ENCODE results near the gene GLYATL2. TPM values are rescaled to one million over a fixed set of nuclear protein-coding genes. Genes with fewer than 3 reads are reported as not detected.

Gene GLYATL2
- polyA plus RNA-seq, 1 donor from 2014 or later, result not detected

DNA sequence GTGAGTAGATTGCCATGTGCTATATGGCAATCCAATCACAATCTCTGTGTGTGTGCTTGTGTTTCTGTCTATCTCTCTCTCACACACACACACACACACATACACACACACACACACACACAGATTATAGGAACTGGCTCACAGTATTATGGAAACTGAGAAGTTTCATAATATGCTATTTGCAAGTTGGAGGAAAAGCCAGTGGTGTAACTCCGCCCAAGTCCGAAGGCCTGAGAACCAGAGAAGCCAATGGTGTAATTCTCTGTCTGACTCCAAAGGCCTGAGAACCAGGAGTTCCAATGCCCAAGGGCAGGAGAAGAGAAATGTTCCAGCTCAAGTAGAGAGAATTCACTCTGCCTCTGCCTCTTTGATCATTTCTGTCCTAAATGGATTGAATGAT, 37.2 kb downstream of the GLYATL2 start:
- H3K36me3 ChIP-seq (ENCODE audit: insufficient read depth, low read length), result no peaks in the 10 kb centered on the region
- no peaks in the 10 kb centered on the region for H3K9me2 ChIP-seq (ENCODE audit: insufficient read depth, low read length)
- no peaks in the 10 kb centered on the region for H3K9me3 ChIP-seq (ENCODE audit: low read length)
- no peak overlapping the region for H3K4me3 ChIP-seq (ENCODE audit: low read length)
- H3K27ac ChIP-seq (ENCODE audit: low read length), result no peak overlapping the region
- no peaks in the 10 kb centered on the region for H3K27me3 ChIP-seq (ENCODE audit: insufficient read depth, low read depth, low read length)
- H4K20me1 ChIP-seq (ENCODE audit: insufficient read depth), result no peaks in the 10 kb centered on the region
- TF ChIP-seq RAD21 (conservative IDR thresholded peaks at IDR 0.05), result no peak
- TF ChIP-seq POLR2AphosphoS5 (IDR thresholded peaks at IDR 0.05), result no peak
- no peak for TF ChIP-seq CTCF (IDR thresholded peaks at IDR 0.05; ENCODE audit: poor library complexity, severe bottlenecking)
- TF ChIP-seq MXI1 (conservative IDR thresholded peaks at IDR 0.05; ENCODE audit: poor library complexity, severe bottlenecking), result no peak
- no peak for TF ChIP-seq SMC3 (conservative IDR thresholded peaks at IDR 0.05; ENCODE audit: poor library complexity)
- TF ChIP-seq REST (IDR thresholded peaks at IDR 0.05; ENCODE audit: borderline replicate concordance), result no peak
- TF ChIP-seq EZH2 (IDR thresholded peaks at IDR 0.05; ENCODE audit: borderline replicate concordance, insufficient read depth, low read length, poor library complexity, severe bottlenecking), result no peak
- TF ChIP-seq EP300 (conservative IDR thresholded peaks at IDR 0.05; ENCODE audit: poor library complexity, severe bottlenecking), result no peak
- TF ChIP-seq TAF1 (IDR thresholded peaks at IDR 0.05; ENCODE audit: low read depth), result no peak
- H2AFZ ChIP-seq (ENCODE audit: low read depth, low read length), result no peak overlapping the region
- no peaks in the 10 kb centered on the region for H3K79me2 ChIP-seq (replicated peaks; ENCODE audit: insufficient read depth, low read length)
- no peak overlapping the region for H3K4me2 ChIP-seq (ENCODE audit: low read length)
- no peaks in the 10 kb centered on the region for H3F3A ChIP-seq (ENCODE audit: insufficient read depth, low read length, poor library complexity, severe bottlenecking)
- H3K9ac ChIP-seq (ENCODE audit: low read length), result no peak overlapping the region

- Histone ChIP-seq H3K27ac (ENCODE audit: low read length) (no peak overlapping the region), H3K27me3 (ENCODE audit: insufficient read depth, low read depth, low read length) (no peaks in the 10 kb centered on the region), H3F3A (ENCODE audit: insufficient read depth, low read length, poor library complexity, severe bottlenecking) (no peaks in the 10 kb centered on the region), H3K4me3 (ENCODE audit: low read length) (no peak overlapping the region), H3K9ac (ENCODE audit: low read length) (no peak overlapping the region), H3K79me2 (replicated peaks; ENCODE audit: insufficient read depth, low read length) (no peaks in the 10 kb centered on the region), H3K36me3 (ENCODE audit: insufficient read depth, low read length) (no peaks in the 10 kb centered on the region), H4K20me1 (ENCODE audit: insufficient read depth) (no peaks in the 10 kb centered on the region), H3K4me2 (ENCODE audit: low read length) (no peak overlapping the region), H2AFZ (ENCODE audit: low read depth, low read length) (no peak overlapping the region), H3K9me2 (ENCODE audit: insufficient read depth, low read length) (no peaks in the 10 kb centered on the region), H3K9me3 (ENCODE audit: low read length) (no peaks in the 10 kb centered on the region)
- TF ChIP-seq EZH2 (IDR thresholded peaks at IDR 0.05; ENCODE audit: borderline replicate concordance, insufficient read depth, low read length, poor library complexity, severe bottlenecking) (no peak), CTCF (IDR thresholded peaks at IDR 0.05; ENCODE audit: poor library complexity, severe bottlenecking) (no peak), MXI1 (conservative IDR thresholded peaks at IDR 0.05; ENCODE audit: poor library complexity, severe bottlenecking) (no peak), REST (IDR thresholded peaks at IDR 0.05; ENCODE audit: borderline replicate concordance) (no peak), EP300 (conservative IDR thresholded peaks at IDR 0.05; ENCODE audit: poor library complexity, severe bottlenecking) (no peak), SMC3 (conservative IDR thresholded peaks at IDR 0.05; ENCODE audit: poor library complexity) (no peak), TAF1 (IDR thresholded peaks at IDR 0.05; ENCODE audit: low read depth) (no peak)
Observed at GRCh38 chr11:58805065-58805464, 39.4 kb downstream of the GLYATL2 start.
